GOT3 (cell line): ENCODE results near the gene CALCB.

Experiments
- DNase-seq: peaks from one replicate; lab custom pipeline; 2025; ENCODE audit warnings: mixed read lengths; lab: John Stamatoyannopoulos, UW

The CALCB gene

DNA sequence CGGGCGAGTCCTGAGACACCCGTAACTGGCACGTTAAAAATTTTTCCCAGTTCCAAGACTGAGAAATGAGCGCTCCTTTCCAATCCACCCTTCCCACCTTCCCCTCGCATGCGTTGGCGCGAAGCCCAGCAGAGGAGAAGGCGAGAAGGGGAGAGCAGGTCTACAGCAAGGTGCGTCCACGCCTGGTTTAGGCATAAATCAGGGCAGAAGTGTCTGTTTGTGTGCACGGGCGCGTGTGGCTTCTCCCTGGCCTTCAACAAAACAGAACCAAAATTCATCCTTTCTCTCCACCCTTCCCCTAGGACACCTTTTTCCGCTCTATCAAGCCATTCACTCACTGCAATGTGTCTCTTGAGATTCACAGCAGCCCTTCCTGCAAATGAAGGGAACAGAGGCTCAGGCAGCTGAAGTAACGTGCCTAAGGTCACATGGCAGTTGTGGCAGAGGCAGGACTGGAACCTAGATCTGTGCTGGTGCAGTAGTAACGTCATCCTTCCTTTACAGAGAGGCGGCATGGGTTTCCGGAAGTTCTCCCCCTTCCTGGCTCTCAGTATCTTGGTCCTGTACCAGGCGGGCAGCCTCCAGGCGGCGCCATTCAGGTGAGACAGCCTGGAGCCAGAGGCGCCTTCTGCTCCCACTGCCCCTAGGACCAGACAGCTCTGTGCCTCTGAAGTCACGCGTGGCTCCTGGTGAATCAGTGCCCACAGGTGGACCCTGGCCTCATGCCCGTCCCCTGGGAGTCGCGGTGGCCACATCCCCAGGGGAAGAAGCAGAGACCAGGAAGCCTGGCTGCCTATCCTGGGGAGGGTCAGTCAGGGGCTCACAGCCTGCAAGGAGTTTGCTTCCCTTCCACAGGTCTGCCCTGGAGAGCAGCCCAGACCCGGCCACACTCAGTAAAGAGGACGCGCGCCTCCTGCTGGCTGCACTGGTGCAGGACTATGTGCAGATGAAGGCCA, 1.1 kb downstream of the CALCB start:
- no peak for DNase-seq

DNA sequence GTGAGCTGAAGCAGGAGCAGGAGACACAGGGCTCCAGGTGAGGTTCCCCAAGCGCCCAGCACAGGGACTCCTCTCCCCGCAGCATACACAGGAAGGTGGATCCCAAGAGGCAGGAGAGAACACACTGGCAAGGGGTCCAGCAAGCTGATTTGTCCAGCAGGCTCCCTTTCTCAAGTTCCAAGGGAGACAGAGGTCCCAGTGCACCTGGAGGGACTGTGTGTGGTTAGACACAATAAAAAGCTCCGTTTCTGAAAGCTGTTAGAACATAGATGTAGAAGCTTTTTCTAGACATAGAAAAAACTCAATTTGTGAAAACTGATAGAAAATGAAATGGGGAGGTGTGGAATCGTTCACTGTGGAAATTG, 1.8 kb downstream of the CALCB start:
- DNase-seq, result no peak

DNA sequence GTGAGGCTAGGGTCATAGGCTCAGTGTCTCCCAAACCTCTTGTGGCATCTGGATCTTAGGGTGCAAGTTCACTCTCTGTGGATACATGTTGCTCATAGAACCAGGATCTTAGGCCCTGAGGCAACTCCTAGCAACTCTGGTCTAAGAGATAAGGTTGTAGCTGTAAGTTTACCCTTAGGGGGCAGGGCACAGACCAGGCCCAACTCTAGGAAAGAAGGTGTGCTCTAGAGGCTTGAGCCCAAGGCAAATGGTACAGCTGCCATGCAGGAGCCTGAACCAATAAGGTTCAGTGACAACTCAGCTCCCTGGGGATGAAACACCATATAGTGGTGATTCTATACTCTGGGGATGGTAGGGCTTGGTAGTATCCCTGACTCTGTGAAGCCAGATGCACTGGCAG, 17.8 kb downstream of the CALCB start:
- no peak for DNase-seq

DNA sequence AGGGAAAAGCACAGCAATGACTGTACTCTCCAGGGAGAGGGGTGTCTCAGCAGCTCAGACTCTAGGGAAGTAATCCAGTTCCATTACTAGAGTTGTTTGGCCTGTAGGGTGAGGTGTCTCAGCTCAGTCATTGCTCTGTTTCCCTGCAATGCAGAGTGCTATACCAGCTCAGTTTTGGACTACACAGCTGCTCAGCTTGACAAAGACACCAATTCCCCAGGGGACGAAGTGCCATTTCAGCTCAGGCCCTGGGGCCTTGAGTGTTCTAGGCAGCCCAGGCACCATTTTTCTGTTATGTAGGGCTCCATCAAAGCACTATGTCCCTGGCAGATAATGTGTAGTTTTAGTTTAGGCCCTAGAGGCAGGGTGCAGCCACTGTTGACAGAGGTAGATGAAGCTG, 18.2 kb downstream of the CALCB start:
- no peak for DNase-seq

DNA sequence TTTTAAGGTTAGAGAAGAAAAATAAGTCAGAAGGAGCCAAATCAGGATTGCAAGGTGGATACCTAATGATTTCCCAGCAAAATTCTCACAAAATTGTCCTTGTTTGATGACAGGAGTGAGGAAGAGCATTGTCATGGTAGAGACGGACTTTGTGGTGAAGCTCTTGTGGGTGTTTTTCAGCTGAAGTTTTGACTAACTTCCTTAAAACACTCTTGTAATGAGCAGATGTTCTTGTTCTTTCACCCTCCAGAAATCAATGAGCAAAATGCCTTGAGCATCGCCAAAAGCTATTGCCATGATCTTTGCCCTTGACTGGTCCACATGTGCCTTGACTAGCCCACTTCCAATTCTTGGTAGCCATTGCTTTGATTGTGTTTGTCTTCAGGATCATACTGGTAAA, 20.0 kb downstream of the CALCB start:
- DNase-seq, result no peak

DNA sequence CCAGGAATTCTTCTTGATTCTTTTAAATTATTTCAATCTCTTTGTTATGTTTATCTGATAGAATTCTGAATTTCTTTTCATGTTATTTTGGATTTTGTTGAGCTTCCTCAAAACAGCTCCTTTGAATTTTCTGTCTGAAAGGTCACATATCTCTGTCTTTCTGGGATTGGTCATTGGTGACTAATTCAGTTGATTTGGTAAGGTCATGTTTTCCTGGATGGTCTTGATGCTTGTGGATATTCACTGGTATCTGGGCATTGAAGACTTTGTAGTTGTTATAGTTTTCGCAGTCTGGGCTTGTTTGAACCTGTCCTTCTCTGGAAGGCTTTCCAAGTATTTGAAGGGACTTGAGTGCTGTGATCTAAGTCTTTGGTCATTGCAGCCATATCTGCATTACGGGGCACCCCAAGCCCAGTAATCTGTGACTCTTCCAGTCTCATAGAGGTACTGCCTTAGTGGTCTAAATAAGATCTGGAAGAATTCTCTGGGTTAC, 22.4 kb downstream of the CALCB start:
- no peak for DNase-seq

DNA sequence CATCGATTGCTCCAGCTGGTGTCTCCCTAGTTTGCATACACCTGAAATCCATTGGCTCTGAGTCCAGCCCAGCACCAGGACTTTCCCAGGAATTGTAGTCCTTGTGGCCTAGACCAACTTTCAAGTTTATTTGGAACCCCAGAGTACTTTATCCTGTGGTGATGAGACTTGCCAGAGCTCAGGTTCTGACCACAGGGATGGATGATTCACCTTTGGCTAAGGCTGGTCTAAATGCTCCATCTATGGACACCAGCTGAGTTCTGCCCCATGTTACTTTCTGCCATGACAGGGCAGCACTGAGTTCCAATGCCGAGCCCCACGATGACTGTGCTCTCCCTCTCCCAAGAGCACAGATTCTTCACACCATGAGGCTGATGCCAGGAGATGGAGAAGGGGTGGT, 24.0 kb downstream of the CALCB start:
- no peak for DNase-seq

DNA sequence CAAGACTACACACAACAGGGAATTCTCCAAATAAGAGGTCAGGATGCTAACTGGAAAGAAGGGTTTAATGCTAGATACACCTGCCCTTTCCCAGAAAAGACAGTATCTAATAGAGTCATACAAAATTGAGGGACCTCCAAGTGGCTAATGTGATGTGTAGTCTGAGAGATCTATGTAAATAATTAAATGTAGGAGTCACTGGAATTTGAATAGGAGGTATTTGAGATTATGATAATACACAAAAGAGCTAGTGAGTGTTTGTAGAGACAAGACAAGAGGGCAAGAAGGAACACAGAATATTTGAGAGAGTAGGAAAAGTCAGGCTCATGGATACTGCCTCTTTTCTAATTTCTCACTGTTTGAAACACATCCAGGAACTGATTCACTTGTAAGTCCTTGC, 25.9 kb downstream of the CALCB start:
- no peak for DNase-seq

DNA sequence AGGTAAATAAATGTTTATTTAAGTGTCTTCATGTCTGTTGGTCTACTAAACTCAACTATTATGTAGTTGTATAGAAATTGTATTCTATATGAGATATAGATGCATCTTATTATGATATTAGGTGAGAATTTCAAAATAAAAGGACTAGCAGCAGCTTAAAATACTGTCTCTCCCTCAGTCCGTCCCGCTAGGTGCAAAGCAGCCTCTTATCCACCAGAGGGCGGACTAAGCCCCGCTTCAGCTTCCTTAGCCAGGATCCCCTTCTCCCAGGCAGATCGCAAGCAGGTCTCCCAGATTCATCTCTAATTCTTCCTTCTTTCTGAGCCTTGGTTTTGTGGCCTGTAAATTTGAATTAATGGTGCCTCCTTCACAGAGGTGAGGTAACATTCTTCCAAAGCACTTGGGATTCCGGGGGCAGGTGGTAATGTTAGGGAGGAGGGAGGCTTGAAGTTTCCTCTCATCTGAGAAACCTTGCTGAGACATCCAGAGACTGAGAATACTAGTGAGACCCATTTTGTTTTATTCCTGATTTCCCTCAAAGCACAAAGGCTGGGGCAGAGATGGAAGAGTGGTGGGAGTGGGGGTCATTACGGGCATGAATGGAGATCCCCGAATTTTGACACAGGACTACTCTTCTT, 27.8 kb downstream of the CALCB start:
- DNase-seq, result no peak

DNA sequence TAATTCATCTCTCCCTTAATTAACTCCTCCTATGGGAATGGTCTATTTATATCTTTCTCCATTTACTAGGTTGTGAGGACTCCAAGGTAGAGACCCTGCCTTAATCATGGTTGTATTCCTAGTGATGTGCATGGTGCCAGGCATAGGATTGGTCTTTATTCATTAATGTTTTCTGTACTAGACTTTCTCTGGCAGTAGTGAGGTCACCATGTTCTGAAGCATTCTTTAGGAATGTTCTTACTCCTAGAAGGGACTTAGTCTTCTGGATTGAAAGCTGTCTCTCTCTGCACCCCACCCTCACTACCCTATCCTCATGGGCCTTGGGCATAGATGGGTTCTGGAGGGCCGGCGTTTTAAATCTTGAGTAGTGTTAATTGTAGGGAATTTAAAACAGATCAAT, 30.8 kb downstream of the CALCB start:
- DNase-seq, result no peak

DNA sequence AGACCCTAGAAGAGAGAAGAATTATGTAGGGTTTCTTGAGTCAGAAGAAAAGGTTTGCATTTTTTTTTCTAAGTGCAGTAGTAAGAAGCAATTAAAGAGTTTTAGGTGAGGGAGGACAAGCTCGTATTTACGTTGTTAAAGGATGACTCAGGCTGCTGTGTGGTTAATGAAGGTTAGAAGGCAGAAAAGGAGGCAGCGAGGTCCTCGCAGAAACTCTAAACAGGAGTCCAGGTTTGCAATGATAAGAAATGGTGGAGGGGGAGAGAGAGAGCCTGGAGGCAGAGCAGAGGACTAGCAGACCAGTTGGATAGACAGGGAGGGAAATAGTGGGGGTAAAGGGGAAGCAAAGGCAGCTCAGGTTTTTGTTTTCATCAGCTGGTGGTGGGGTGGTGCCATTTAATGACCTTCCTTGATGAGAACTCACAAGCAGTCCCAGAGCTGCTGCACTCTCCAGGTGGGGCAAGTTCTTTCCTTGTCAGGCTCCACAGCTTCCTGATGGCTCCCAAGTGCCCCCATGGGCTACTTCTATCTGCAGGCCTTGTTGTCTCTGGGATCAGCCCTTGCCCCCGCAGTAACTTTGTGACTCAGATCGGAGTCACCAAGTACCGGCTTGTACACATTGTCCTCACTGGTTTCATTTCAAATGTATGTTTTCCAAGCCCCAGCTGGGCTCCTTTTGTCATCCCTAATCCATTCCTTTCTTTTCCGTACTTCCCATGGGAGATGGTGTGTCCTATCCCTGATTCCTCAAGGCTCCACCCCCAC, 33.0 kb downstream of the CALCB start:
- DNase-seq, result no peak

DNA sequence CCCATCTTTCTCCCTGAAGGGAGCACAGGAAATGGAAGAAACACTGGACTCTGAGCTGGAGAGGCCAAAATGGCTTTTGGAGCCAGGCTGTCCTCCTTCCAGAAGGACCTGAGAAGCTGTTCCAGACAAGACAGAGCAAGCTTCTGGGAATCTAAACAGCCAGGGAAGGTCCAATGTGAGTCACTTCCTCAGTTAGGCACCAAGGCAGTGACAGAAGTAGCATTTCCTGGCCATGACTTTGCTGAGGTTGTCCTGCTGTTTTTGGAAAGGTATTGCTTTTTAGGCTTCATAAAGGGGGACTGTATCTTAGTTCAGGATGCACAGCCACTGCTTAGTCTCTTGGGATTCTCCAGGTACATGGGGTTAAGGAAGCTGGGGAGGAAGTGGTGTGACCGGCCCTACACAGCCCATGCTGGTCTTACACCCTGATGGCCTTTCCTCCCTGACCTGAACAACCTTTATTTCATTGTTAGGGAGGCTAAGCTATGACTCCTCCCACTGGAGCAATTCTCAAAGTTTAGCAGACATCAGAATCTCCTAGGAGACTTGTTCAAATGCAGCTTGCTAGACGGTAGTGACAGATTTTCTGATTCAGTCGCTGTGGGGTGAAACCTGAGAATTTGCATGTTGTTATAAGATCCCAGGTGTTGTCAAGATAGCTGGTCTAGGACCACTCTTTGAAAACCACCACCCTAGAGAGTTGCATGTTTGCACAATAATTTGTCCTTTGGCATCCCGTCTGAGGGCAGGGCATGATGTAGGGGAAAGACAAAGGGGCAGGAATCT, 34.5 kb downstream of the CALCB start:
- no peak for DNase-seq

DNA sequence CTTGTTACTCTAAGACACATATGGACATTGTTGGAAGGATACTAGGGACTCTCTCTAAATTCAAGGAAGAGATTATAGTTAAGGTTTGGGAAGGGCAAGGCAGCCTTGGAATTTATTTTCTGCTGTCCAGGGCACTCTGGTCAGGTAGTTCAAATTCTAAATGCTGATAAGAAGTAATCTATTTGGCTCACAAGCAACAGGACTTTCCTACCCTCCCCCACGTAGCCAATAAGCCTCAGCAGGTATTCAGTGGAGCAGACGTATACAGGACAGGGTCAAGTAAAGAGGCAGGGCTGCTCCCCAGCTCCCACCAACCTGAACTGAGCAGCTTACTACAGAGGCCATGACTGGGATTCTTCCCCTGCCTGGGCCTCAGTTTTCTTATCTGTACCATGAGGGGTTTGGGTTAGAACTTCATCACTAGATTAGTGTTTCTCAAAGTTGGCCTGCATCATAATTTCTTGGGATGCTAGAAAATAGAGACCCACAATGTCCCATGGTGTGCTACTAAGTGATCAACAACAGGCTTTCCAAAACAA, 35.3 kb downstream of the CALCB start:
- no peak for DNase-seq

DNA sequence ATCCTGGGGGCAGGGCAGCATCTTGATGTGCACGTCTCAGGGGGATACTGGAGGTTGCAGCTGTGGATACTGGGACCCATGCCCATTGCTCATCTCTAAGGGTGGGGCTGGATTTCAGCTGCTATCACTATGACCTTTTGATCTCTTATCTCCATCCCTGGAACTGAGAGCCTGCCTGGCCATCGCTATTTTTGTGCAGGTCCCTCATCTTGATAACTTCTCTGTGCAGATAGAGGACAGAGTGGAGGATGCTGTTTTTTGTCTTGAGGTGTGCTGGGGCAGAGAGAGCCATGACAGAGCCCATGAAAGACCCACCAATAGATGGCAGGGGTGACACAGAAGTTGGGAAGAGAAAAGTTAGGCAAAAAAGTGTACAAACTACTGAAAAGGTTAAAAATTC, 36.2 kb downstream of the CALCB start:
- no peak for DNase-seq

DNA sequence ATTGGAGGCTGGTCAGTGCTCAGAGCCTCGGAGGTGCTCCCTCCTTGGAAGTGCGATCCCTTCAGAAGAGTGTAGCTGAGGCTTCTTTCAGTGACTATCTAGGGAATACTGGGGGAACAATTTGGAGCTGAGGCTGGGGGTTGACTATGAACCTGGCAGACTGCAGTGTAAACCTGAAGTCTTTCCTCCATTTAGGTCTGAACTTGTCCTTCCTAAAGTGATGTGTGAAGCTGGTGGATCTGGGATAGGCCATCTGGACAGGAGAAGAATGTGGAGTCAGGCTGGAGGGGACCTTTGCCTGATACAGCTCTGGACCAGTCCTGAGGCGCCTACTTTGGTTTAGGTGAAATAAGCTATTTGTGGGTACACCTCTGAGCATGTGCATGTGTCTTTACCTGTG, 37.8 kb downstream of the CALCB start:
- DNase-seq, result no peak

DNA sequence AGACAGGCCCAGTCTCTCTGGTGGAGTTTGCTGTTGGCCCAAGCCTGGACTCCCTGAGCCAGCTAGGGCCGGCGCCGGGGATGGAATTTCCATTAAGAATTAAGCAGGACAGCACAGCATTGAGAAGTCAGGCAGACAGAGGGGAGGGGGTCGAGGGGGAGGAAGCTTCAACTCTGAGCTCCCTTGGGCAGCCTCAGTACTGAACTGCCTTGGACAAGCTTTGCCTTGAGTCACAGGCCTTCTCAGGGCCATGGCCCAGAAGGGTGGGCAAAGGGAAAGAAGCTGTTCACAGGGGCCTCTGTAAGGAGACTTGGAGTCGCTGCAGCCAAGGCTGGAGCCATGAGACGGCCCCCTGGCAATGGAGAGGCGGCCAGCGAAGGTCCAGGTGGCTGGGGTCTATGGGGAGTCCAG, 38.7 kb downstream of the CALCB start:
- DNase-seq, result no peak

DNA sequence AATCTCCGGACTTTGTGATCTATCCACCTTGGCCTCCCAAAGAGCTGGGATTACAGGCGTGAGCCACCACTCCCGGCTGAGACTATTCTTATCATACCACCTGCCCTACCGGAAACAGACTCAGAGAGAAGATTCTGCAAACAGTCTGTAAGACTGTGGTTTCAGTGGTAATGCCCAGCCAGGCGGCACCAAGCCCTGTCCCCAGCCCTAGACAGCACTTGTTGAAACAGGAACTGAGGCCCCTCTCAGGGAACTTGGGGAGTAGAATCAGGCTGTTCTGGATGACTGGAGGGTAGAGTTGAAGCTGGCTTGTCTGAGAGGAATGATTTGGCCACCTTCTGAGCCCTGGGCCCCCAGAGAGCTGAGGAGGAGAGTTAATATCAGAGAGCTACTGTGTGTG, 40.0 kb downstream of the CALCB start:
- no peak for DNase-seq

DNA sequence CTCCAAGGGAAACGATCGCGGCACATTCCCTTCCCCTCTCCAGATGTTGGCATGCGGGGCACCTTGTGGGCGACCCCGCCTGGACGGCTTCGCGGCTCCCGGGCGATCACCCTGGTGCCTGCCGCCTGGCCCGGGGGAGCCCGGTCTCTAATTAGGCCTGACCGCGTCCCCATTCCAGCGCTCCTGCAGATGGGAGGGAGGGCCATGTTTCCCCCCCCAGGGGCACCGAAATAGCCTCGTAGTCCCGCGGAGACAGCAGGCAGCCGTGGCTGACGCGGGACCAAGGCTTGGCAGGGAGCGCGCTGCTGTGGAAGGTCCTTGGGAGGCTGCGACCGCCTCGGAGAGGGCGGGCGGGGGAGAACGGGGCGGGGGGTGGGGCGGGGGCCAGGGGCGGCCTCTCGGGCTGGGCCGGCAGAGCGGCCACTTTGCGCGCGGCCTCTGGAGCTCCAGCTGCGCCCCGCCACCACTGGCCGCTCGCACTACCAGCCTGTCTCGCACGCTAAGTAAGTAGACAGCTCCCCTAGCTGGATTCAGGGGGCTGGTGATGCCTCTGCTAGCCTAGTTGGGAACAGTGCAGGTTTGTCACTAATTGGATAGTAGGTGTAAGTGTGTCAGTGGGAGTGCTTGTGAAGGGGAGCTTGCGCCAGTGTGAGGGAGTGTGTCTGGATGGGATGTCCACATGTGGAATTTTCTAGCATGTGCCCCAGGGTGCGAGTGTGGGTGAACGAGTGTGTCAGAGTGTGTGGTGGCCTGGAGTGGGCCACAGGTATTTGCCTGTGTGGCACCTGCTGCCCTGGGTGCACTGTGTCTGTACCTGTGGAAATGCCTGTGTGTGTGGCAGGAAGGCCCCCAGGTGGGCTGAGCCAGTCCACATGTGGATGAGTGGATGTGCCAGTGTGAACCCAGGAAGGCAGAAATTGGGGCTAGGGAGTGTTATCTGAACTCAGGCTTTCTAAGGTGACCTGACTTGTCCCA, 41.4 kb downstream of the CALCB start, which contains the start of gene INSC:
INSC (plus strand) TSS at position 423 of the 975 bp plus-strand sequence. CDS start 34,252 bp downstream, outside the sequence.
- no peak for DNase-seq

DNA sequence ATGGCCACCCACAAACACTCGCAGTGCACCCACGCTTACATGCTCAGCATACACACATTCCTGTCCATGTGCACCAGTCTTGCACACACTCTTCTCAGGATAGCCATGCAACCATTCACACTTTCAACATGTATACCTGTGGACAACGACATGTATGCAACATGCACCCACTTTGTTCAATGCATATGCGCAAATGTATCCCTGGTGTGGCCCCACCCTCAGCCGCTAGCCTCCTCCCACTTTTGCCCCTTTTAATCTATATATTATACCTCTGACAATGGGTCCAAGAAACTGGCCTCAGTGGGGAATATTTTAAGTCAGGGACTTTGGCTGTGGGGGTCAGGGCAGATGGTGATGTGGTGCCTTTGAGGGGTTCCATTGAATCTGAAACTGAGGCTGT, 42.3 kb downstream of the CALCB start:
- DNase-seq, result no peak

DNA sequence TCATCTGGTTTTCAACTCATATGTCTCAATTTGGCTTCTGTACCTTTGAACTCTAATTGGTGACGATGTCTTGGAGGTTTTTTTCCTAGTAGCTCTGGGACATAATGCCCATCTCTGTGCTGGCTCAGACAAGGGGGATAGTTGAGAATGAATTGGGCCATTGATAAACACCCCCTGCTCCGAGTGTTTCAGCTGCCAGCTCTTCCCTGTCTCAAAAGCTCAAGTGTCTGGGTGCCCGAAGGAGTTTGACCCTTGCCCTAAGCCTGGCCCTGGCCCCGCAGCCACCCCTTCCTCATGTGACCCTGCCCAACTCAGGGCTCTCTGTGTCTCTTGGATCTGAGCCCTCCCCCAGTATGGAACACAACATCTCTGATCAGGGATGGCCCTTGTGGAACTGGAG, 44.4 kb downstream of the CALCB start:
- DNase-seq, result no peak
